HG02973 (cell line): ENCODE measurements around the gene PIGM.

Experiments
- ATAC-seq: cut with Tn5 transposase; IDR thresholded peaks from one replicate; pipeline ENCODE4 v1.9.1; 2021; ENCODE audit warnings: moderate library complexity; ENCODE audit not compliant: unreplicated experiment

Gene PIGM

GRCh38 chr1:160031365-160032164 is at the start of gene PIGM:
PIGM (minus strand) TSS chr1:160031990; CDS start chr1:160031739, 251 bp downstream.
- ATAC-seq: peak; percentile 85

DNA sequence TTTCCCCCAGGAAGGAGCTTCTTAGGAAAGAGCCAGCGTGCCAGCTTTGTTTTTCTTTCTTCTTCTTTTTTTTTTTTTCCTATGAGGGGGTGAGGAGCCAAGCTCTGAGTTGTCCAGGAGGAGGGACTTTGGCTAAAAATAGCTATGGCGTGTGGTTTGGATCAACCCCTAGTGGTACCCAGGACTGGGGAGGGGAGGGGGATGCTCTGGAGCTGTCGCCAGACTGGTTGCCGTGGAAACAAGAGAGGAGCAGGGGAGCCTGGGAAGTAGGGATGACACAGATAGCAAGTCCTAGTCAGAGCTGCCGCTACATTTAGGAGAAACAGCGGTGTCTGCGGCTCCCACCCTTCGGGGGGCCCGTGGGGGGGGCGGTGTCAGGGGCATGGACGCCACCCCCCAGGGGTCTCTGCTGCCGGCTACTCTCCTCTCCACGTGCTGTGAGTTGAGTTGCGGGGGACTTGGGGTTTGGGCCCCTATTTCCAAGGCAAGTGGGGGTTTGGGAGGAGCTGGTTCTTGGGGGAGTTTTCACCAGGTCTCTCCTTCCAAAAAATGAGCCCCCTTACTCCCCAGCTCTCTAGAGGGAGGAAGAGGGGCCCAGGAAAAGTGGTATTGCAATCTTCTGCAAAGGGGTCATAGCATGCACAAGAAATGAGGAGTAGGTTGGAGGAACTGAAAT is 49.6 kb upstream of the PIGM start, which contains the start of gene KCNJ9:
Gene KCNJ9, plus strand, starts transcription at position 278 of the 676 bp plus-strand sequence. CDS start 2,493 bp downstream, outside the sequence.
- ATAC-seq: no peak

DNA sequence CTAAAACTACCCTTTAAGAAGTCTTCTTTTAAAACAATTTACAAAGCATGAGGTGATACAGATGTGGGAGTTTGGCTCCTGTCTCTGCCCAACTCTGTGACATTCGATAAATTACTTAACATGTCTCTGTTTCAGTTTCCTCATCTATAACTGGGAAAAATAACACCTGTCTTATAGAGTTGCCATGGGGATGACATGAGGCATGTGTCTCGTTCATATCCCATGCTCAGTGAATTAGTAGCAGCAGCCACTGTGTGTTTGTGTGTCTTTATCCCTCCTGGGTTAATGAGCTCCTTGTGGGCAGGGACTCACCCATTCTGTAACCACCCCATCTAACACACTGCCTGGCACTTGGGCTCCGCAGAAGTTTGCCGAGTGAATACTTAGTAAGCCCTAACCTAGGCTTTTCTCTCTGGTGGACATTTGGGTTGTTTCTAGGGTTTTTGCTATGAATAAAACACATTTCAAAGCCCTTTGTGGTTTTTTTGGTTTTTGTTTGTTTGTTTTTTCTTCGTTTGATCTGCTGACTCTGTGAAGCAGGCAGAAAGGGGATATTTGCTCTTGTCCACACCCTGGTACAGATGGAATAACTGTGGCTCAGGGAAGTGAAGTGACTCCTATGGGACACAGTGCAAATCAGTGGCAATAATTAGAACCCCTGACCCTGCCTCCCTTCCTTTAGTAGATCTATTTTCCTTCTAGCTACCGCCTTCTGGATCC is 48.8 kb upstream of the PIGM start:
- ATAC-seq: no peak

DNA sequence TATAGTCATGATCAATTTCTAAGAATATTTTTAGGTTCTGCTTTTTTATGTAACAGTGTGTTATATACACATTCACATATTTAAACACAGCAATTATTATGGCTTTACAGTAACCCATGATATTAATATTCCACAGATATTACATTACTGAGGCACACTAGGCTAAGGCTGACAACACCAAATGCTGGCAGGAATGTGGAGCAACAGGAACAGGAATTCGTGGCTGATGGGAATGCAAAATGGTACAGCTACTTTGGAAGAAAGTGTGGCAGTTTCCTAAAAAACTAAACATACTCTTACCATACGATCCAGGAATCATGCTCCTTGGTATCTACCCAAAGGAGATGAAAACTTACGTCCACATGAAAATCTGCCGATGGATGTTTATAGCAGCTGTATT is 47.7 kb upstream of the PIGM start:
- no peak for ATAC-seq

DNA sequence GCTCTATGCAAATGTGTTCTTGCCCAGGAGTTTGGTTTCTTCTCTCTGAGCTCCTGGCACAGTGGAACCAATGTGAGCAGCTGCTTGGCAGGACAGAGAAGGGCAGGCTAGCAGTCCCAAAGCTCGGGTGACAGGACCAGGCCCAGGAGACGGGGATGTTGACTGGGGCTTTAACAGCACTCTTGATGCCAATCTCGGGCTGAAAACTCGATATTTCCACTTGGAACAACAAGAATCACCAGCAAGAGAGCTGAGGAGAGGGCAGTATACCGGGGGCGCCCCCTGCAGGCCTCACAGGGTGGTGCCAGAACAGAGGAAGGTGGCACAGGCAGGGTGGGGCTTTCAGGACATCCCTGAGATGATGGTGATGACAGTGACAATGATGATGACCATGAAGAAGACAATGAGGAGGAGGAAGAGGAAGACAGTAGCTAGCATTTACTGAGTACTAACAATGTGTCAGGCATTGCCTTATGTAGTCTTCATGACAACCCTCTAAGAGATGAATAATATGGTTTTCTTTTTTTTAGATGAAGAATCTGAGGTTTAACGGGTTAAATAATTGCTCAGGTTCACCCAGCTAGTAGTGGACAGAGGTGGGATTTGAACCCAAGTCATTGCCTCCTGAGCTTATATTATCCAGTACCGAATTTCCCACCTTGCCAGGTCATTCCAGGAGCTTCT is 46.9 kb upstream of the PIGM start:
- peak; percentile 72 for ATAC-seq

GRCh38 chr1:160077486-160077885 is 45.7 kb upstream of the PIGM start:
- no peak for ATAC-seq

DNA sequence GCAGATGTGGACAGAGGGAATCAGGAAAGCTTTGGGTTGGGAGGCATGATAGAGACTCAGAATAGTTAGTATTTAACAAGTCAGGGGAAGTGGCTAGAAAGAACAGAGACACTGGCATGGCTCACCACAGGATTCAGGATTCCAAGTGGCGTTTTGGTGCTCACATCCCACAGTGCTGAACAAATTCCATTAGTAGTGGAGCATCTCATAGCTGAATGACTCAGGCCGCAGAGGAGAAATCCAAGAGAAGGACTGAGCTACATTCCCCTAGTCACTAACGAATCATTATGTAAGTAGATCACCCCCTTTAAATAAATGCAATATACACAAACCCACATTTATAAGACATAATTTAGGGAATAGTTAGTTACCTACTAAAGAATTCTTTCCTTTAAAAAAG is 44.5 kb upstream of the PIGM start:
- ATAC-seq: no peak

- ATAC-seq: no peak
Measured at GRCh38 chr1:160075836-160076235, 44.0 kb upstream of the PIGM start.

DNA sequence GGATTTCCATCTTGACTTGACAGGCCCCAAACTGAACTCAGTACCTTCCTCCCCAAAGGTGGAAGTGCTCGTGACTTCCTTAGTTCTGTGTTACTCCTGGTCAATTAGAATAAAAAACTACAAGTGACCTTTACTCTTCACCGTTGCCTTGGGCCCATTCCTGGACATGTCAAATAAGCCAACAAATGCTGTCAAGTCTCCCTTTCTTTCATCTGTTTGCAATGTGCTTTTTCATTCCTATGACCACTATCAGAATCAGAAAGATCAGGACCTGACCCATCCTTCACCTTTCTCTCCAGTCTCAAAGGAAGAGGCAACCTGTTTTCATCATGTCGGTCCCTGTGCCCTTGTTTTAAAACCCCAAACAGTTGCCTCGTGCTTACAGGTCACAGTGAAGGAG is 43.1 kb upstream of the PIGM start:
- no peak for ATAC-seq

- no peak for ATAC-seq
Measured at GRCh38 chr1:160071289-160071688, 39.5 kb upstream of the PIGM start.

- ATAC-seq: no peak
Measured at GRCh38 chr1:160070243-160071163, 38.7 kb upstream of the PIGM start.

DNA sequence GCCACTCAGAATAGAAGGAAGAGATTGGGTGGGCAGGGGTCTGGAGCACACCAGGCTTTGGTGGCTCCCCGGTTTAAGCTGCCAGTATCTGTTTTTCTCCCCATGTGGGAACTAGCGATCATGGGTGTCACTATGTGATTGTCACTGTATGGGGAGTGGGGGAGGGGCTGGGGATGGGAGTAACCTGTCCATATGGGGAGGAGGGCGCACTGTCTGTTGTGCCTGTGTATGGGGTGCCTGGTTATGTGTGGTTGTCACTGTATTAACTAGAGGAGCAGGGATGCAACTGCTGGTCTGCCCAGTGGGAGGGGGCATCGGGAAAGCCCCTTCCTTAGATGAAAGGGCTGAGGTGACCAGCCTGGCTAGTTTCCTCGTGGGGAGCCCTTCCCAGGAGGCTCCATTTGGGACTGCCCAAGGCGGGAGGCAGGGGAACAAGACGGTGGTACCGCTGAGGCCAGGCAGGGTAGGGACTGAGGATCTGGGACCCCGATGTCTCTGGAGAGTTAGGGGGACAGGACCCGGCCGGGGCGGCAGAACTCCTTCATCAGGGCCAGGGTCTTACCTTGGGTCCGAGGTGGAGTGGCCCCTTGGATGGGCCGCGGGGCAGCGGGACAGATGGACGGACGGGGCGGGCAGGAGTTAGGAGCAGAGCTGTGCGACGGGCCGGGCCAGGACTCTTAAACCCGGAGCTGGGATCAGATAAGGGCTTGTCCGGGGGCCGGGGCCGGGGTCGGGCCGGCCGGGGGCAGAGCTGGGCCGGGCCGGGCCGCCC is 37.9 kb upstream of the PIGM start, which contains the start of gene KCNJ10:
Gene KCNJ10, minus strand, starts transcription at position 701 of the 772 bp plus-strand sequence. CDS start 27,628 bp downstream, outside the sequence.
- no peak for ATAC-seq

GRCh38 chr1:160068225-160068624 is 36.4 kb upstream of the PIGM start:
- no peak for ATAC-seq

GRCh38 chr1:160066829-160067745 is 35.3 kb upstream of the PIGM start:
- ATAC-seq: no peak

GRCh38 chr1:160064746-160065145 is 33.0 kb upstream of the PIGM start:
- no peak for ATAC-seq

- ATAC-seq: no peak
Measured at GRCh38 chr1:160064164-160064563, 32.4 kb upstream of the PIGM start.

DNA sequence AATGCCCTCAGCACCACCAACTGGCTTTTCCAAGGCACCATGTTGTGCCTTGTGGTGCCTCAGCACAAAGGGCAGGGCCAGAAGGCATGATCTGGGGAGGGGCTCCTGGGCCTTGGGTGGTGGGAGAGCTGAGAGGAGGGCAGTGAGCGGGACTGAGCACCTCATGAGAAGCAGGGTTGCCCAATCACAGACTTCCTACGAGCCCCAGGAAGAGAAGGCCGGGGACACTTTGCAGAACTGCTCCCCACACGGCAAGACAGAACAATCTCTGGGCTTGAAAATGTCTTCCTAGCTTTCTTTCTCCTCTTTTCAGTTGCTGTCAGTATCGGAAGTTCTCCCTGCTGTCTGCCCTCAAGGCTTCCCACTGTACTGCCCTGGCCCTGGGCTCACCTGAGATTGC is 31.4 kb upstream of the PIGM start:
- no peak for ATAC-seq

DNA sequence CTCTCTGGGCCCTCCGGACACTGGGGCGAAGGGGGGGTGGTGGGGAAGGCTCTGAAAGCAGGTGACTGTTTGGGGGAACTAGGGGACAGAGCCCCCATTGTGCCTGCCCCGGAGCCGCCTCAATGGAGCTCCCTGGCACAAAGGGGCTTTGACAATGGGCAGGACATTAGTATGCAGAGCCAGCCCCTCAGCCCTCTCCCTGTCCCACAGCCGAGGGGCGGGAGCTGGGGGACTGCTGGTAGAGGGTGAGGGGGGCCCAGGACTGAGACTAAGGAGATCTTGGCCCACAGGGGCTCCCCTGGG is 30.4 kb upstream of the PIGM start:
- ATAC-seq: no peak
